ENCODE results near the gene CENPE. TPM values are rescaled to one million over a fixed set of nuclear protein-coding genes. Genes with fewer than 3 reads are reported as not detected.
"Not testable (repeated sequence)": the region's sequence is repeated elsewhere in the genome, so short reads cannot be mapped to it uniquely, and the experiment has no call there.

The CENPE gene, protein sequence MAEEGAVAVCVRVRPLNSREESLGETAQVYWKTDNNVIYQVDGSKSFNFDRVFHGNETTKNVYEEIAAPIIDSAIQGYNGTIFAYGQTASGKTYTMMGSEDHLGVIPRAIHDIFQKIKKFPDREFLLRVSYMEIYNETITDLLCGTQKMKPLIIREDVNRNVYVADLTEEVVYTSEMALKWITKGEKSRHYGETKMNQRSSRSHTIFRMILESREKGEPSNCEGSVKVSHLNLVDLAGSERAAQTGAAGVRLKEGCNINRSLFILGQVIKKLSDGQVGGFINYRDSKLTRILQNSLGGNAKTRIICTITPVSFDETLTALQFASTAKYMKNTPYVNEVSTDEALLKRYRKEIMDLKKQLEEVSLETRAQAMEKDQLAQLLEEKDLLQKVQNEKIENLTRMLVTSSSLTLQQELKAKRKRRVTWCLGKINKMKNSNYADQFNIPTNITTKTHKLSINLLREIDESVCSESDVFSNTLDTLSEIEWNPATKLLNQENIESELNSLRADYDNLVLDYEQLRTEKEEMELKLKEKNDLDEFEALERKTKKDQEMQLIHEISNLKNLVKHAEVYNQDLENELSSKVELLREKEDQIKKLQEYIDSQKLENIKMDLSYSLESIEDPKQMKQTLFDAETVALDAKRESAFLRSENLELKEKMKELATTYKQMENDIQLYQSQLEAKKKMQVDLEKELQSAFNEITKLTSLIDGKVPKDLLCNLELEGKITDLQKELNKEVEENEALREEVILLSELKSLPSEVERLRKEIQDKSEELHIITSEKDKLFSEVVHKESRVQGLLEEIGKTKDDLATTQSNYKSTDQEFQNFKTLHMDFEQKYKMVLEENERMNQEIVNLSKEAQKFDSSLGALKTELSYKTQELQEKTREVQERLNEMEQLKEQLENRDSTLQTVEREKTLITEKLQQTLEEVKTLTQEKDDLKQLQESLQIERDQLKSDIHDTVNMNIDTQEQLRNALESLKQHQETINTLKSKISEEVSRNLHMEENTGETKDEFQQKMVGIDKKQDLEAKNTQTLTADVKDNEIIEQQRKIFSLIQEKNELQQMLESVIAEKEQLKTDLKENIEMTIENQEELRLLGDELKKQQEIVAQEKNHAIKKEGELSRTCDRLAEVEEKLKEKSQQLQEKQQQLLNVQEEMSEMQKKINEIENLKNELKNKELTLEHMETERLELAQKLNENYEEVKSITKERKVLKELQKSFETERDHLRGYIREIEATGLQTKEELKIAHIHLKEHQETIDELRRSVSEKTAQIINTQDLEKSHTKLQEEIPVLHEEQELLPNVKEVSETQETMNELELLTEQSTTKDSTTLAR (N-terminal part only)
- total RNA-seq: 1 to 10 TPM in 2 of 6 experiments, under 1 TPM in 3, not detected in 1; 0.63 to 1.7 (median 0.93) TPM
- long read RNA-seq, partial matches to known transcripts: 1 of 1 reads
- long read RNA-seq, other reads (novel, unspliced or antisense): 0 of 1 reads

DNA sequence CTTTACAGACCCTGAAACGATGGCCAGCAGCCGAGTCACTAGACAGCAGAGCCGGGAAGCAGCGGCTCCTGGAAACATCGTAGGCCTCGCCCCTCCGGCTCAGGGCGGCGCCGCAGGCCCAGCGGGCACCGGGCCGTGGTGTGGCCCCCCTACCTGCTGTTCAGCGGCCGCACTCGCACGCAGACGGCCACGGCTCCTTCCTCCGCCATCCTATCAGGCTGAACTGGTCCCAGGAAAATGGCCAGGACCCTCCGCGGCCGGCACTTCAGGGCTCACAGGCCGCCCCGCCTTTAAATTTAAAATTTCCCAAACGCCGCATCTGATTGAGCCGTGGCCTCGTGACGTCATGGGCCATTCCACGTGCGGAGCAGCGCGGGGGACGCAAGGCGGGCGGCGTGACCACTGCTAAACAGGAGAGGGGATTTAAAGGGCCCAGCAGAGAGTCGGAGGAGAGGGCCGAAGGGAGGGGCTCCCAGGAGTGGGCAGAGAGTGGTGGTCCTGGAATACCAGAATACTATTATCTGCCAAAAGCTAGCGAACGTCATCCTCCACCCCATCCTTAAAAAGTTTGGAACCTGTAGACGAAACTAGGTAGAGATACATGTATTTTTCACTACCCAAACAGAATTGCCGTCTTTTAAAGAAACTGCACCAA, at the start of gene CENPE:
TSS of gene CENPE (minus strand) at position 233 of the 655 bp plus-strand sequence. CDS start at position 209, 24 bp downstream.
- intact Hi-C loops (cut with DNase I): no loop called here
- H3K4me3 ChIP-seq: peak within 1 kb of the TSS; percentile 54 to 75 (median 68)
- ATAC-seq (peak; percentile 96 to 98 (median 98)), DNase-seq (peak; percentile 85 to 86 (median 86))
- no peak for TF ChIP-seq POLR2A (IDR thresholded peaks at IDR 0.05)
- TF ChIP-seq, protein P1, sequence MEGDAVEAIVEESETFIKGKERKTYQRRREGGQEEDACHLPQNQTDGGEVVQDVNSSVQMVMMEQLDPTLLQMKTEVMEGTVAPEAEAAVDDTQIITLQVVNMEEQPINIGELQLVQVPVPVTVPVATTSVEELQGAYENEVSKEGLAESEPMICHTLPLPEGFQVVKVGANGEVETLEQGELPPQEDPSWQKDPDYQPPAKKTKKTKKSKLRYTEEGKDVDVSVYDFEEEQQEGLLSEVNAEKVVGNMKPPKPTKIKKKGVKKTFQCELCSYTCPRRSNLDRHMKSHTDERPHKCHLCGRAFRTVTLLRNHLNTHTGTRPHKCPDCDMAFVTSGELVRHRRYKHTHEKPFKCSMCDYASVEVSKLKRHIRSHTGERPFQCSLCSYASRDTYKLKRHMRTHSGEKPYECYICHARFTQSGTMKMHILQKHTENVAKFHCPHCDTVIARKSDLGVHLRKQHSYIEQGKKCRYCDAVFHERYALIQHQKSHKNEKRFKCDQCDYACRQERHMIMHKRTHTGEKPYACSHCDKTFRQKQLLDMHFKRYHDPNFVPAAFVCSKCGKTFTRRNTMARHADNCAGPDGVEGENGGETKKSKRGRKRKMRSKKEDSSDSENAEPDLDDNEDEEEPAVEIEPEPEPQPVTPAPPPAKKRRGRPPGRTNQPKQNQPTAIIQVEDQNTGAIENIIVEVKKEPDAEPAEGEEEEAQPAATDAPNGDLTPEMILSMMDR (IDR thresholded peaks at IDR 0.05): no peak
- no peaks in the 10 kb centered on the region for H3K9me3 ChIP-seq
- WGBS (ENCODE audit: insufficient coverage, low coverage, low lambda C conversion rate, missing lambda C conversion rate): 0% methylated on average over 9 of the region's 44 CpGs
- H3K27me3 ChIP-seq: no peaks in the 10 kb centered on the region
- H3K4me1 ChIP-seq: no peaks in the 10 kb centered on the region
- H3K36me3 ChIP-seq: no peaks in the 10 kb centered on the region
- H3K27ac ChIP-seq: peak within 1 kb of the TSS; percentile 33 to 77 (median 53)

DNA sequence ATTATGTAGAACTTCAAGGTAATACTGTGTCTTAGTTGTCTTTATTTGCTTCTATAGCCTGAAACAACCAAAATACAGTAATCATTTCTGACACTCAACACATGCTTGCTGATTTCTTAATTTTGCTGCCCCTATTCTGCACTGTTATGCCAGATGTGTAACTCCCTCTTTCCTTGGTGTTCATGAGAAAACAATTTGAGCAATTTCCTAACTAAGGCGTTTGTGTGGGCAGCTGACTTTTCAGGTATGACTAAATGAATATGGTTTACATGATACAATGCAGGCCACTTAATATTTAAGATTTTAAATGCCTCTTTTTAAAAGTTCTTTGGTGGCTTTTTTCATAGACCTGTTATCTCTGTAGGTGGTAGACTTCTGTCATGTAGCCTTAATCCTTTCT, 46.1 kb upstream of the CENPE start:
- no peaks in the 10 kb centered on the region for H3K36me3 ChIP-seq
- no peaks in the 10 kb centered on the region for H3K27me3 ChIP-seq
- H3K4me1 ChIP-seq: no peaks in the 10 kb centered on the region
- no peaks in the 10 kb centered on the region for H3K9me3 ChIP-seq
- H3K27ac ChIP-seq: no peak overlapping the region
- 35% methylated on average over 1 of the region's 1 CpG for WGBS (ENCODE audit: insufficient coverage, low coverage, low lambda C conversion rate, missing lambda C conversion rate)
- DNase-seq: no peak
- intact Hi-C loops (cut with DNase I): no loop called here
- TF ChIP-seq, protein P1 (IDR thresholded peaks at IDR 0.05): no peak
- no peak for TF ChIP-seq POLR2A (IDR thresholded peaks at IDR 0.05)
- ATAC-seq: no peak
- H3K4me3 ChIP-seq: no peak overlapping the region

DNA sequence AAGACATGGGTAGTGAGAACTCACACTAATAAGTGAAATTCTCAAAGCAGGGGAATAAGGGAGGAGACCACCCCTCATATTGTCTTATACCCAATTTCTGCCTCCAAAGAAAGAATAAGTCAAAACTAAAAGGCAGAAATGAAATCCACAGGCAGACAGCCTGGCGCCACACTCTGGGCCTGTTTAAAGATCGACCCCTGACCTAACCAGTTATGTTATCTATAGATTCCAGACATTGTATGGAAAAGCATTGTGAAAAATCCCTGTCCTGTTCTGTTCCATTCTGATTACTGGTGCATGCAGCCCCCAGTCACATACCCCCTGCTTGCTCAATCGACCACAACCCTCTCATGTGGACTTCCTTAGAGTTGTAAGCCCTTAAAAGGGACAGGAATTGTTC, 32.8 kb upstream of the CENPE start:
- H3K9me3 ChIP-seq; H3K36me3 ChIP-seq; H3K27me3 ChIP-seq; H3K4me1 ChIP-seq; H3K4me3 ChIP-seq; H3K27ac ChIP-seq; intact Hi-C loops (cut with DNase I); DNase-seq; ATAC-seq: not testable (repeated sequence)
- 39% methylated on average over 3 of the region's 3 CpGs for WGBS (ENCODE audit: insufficient coverage, low coverage, low lambda C conversion rate, missing lambda C conversion rate)

DNA sequence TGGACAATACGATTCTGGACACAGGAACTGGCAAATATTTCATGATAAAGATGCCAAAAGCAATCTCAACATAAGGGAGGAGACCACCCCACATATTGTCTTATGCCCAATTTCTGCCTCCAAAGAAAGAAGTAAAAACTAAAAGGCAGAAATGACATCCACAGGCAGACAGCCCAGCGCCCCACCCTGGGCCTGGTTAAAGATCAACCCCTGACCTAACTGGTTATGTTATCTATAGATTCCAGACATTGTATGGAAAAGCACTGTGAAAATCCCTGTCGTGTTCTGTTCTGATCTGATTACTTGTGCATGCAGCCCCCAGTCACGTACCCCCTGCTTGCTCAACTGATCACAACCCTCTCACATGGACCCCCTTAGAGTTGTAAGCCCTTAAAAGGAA, 25.4 kb upstream of the CENPE start:
- not testable (repeated sequence) for H3K4me1 ChIP-seq

More for the DNA sequence above, 25.4 kb upstream of the CENPE start:
- H3K27me3 ChIP-seq; H3K9me3 ChIP-seq; ATAC-seq; H3K27ac ChIP-seq; DNase-seq; H3K36me3 ChIP-seq; H3K4me3 ChIP-seq; intact Hi-C loops (cut with DNase I): not testable (repeated sequence)
- WGBS (ENCODE audit: insufficient coverage, low coverage, low lambda C conversion rate, missing lambda C conversion rate): 47% methylated on average over 4 of the region's 4 CpGs
